Gastroesophageal sphincter (tissue), 4 donors: Measurements from ENCODE around the gene ACSL6. TPM values are rescaled to one million over a fixed set of nuclear protein-coding genes. Genes with fewer than 3 reads are reported as not detected.

Experiments used
- ATAC-seq: fragments of 150-250 bp; one replicate; pipeline ENCODE4 v1.9.1; 2016; ENCODE audit warnings: mild to moderate bottlenecking, moderate library complexity
- H3K27ac ChIP-seq, 4 donors: fragments of 200-600 bp; sonication (generic) in 3 of 4; 1 replicate in 3 of 4; 2 replicates in 1 of 4; pipeline ENCODE4 v1.5.1; 2016 to 2019
- H3K27me3 ChIP-seq: fragments of 200-600 bp; sonication (generic); one replicate; pipeline ENCODE4 v1.5.1; 2019
- H3K36me3 ChIP-seq, 2 donors: fragments of 200-600 bp; sonication (generic); one replicate each; pipeline ENCODE4 v1.5.1; 2019; ENCODE audit warnings: control low read depth in 1 of 2
- H3K4me1 ChIP-seq, 3 donors: fragments of 200-600 bp; sonication (generic); 1 replicate in 2 of 3; 2 replicates in 1 of 3; pipeline ENCODE4 v1.5.1; 2016 to 2019; ENCODE audit warnings: control low read depth in 2 of 3
- H3K4me3 ChIP-seq, 2 donors: fragments of 200-600 bp; sonication (generic); one replicate each; pipeline ENCODE4 v1.5.1; 2019; ENCODE audit warnings: mild to moderate bottlenecking in 1 of 2, moderate library complexity in 1 of 2
- H3K9me3 ChIP-seq, 3 donors: fragments of 200-600 bp; sonication (generic); one replicate each; pipeline ENCODE4 v1.5.1; 2017 to 2019; ENCODE audit warnings: control low read depth in 2 of 3
- EP300 ChIP-seq: sonication (generic); formaldehyde crosslinking; IDR thresholded peaks from one replicate; pipeline ENCODE4 v1.6.1; 2017; ENCODE audit warnings: antibody characterized with exemption, mild to moderate bottlenecking
- POLR2A ChIP-seq, 2 donors: fragments of 450-650 bp; IDR thresholded peaks; one replicate each; pipeline ENCODE4 v1.6.1; 2017; ENCODE audit warnings: antibody characterized with exemption in 2 of 2, mild to moderate bottlenecking in 2 of 2, moderate library complexity in 1 of 2
- POLR2AphosphoS5 ChIP-seq: sonication (generic); formaldehyde crosslinking; IDR thresholded peaks from one replicate; pipeline ENCODE4 v1.6.1; 2017; ENCODE audit warnings: antibody characterized with exemption
- WGBS, 2 donors: methylation state at CpG; one replicate each; pipeline ENCODE4 v1.1.5; 2018; ENCODE audit warnings: low coverage in 1 of 2; 5-methylcytosine and 5-hydroxymethylcytosine counted together
- total RNA-seq, 4 donors: library from RNA; depleted of rRNA; stranded (reverse); fragments of >200 nt; gene quantifications; one replicate each; pipeline ENCODE4 v1.1.0, GENCODE V29; 2016
- TF ChIP-seq, protein P1 (sequence below), 4 experiments: fragments of 200-600 bp in 2 of 4; fragments of 450-650 bp in 2 of 4; sonication (generic) in 1 of 4; IDR thresholded peaks; one replicate each; pipeline ENCODE4 v1.5.1; 2017 to 2019; ENCODE audit warnings: antibody characterized with exemption in 4 of 4, mild to moderate bottlenecking in 2 of 4, moderate library complexity in 2 of 4

ACSL6 gene
- total RNA-seq, 4 donors from 2014 or later: 1.3 to 3.6 (median 2.6) TPM

DNA sequence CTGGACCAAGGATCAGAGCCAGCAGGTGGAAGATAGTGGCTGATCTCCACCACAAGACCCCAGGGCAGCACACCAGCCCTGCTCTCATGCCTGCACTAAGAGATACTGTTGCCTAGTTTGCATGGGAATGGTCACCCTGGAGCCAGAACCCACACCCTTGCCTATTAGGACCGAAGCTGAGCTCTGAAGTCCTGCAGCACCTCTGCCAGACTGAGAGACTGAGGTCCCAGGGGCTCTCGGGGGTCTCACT lies 11.3 kb downstream of the ACSL6 start:
- WGBS, 2 donors: 100% methylated on average over 1 of the region's 2 CpGs; no CpG with 5 or more reads in 1 of the 2 donors

DNA sequence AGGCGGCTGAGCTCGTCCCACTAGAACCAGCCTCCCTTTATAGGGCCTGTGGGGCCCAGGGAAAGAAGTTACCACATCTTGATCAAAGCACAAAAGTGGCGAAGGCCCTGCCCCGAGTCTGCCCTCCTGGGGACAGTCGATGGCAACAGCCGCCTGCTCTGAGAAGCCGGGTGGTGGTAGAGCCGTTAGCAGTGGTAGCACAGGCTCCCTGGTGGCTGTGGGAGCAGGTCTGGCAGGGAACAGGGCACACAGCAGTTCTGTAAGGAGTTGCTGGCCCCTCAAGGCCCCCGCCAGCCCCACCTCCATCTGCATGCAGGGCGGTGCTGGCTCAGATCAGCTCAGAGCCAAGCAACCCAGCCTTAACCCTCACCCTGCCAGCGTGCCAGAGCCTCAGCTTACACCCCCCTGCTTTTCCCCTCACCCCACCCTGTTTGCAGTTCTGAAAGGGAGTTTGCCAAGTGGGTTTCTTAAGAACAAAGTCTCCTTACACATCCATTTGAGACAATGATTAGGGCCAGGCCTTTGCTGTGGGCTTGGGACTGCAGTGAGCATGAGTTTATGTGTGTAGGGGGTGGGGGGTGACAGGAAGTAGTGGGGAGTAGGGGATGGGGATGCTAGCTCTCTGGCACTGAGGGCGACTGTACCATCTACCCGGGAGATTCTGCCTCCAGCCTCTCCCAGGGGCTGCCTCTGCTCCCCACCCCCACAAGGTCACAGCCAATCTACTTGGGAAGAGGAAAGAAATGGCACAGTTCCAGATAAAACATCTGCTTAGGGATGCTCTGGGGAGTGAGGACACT lies 11.8 kb downstream of the ACSL6 start:
- no peaks in the 10 kb centered on the region for H3K9me3 ChIP-seq
- no peak overlapping the region for H3K4me3 ChIP-seq
- H3K27ac ChIP-seq: peak overlapping the region in 1 of 4 donors; percentile 19
- H3K4me1 ChIP-seq: peaks cover 0 to 18% (median 0%) of the 10 kb centered on the region in 3 donors
- ATAC-seq: no peak
- no peak for TF ChIP-seq POLR2A (IDR thresholded peaks at IDR 0.05)
- TF ChIP-seq POLR2AphosphoS5: no peak
- TF ChIP-seq, protein P1, sequence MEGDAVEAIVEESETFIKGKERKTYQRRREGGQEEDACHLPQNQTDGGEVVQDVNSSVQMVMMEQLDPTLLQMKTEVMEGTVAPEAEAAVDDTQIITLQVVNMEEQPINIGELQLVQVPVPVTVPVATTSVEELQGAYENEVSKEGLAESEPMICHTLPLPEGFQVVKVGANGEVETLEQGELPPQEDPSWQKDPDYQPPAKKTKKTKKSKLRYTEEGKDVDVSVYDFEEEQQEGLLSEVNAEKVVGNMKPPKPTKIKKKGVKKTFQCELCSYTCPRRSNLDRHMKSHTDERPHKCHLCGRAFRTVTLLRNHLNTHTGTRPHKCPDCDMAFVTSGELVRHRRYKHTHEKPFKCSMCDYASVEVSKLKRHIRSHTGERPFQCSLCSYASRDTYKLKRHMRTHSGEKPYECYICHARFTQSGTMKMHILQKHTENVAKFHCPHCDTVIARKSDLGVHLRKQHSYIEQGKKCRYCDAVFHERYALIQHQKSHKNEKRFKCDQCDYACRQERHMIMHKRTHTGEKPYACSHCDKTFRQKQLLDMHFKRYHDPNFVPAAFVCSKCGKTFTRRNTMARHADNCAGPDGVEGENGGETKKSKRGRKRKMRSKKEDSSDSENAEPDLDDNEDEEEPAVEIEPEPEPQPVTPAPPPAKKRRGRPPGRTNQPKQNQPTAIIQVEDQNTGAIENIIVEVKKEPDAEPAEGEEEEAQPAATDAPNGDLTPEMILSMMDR (IDR thresholded peaks at IDR 0.05): no peak
- TF ChIP-seq EP300: no peak
- H3K36me3 ChIP-seq: no peaks in the 10 kb centered on the region
- 28 to 40% methylated on average over 2 to 5 of the region's 13 CpGs for WGBS, 2 donors
- no peaks in the 10 kb centered on the region for H3K27me3 ChIP-seq

More for the DNA sequence above, 11.3 kb downstream of the ACSL6 start:
- peaks cover 0 to 18% (median 0%) of the 10 kb centered on the region in 3 donors for H3K4me1 ChIP-seq
- TF ChIP-seq EP300 (no peak), POLR2A (IDR thresholded peaks at IDR 0.05) (no peak), POLR2AphosphoS5 (no peak)
- TF ChIP-seq, protein P1 (IDR thresholded peaks at IDR 0.05): no peak
- H3K27ac ChIP-seq: no peak overlapping the region
- no peaks in the 10 kb centered on the region for H3K36me3 ChIP-seq
- H3K4me3 ChIP-seq: no peak overlapping the region
- ATAC-seq: no peak
- H3K27me3 ChIP-seq: no peaks in the 10 kb centered on the region
- H3K9me3 ChIP-seq: no peaks in the 10 kb centered on the region

DNA sequence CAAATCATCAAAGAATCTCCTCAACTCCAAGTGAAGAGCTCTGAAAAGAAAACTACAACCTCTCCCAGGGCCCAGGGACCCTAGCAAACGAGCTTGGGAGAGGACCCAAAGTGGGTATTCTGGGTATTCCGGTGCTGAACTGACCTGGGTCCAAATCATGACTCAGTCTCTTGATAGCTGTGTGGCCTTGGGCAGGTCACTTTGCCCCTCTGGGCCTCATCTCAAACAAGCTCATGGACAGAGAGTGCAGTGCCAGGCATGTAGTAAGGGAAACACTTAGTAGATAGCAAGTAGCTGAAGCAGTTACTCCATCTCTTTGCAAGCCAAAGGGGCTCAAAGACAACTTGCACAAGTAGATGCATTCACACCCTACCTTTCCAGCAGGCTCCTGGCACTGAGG lies 12.4 kb downstream of the ACSL6 start:
- H3K4me1 ChIP-seq: peaks cover 0 to 18% (median 0%) of the 10 kb centered on the region in 3 donors
- no peaks in the 10 kb centered on the region for H3K36me3 ChIP-seq
- H3K27me3 ChIP-seq: no peaks in the 10 kb centered on the region
- H3K9me3 ChIP-seq: no peaks in the 10 kb centered on the region
- ATAC-seq: no peak
- H3K27ac ChIP-seq: peak overlapping the region in 1 of 4 donors; percentile 19
- H3K4me3 ChIP-seq: no peak overlapping the region
- WGBS, 2 donors: no CpG with 5 or more reads among the region's 2 CpGs
- TF ChIP-seq POLR2A (IDR thresholded peaks at IDR 0.05) (no peak), EP300 (no peak), POLR2AphosphoS5 (no peak)
- TF ChIP-seq, protein P1 (IDR thresholded peaks at IDR 0.05): no peak

GRCh38 chr5:131998431-131999040 lies 12.9 kb downstream of the ACSL6 start:
- H3K4me3 ChIP-seq: no peak overlapping the region
- TF ChIP-seq, protein P1 (IDR thresholded peaks at IDR 0.05): no peak
- no peak for TF ChIP-seq POLR2AphosphoS5
- no peak for TF ChIP-seq EP300
- no peak for TF ChIP-seq POLR2A (IDR thresholded peaks at IDR 0.05)
- no peaks in the 10 kb centered on the region for H3K36me3 ChIP-seq
- no peak overlapping the region for H3K27ac ChIP-seq
- no peaks in the 10 kb centered on the region for H3K27me3 ChIP-seq
- no peaks in the 10 kb centered on the region for H3K9me3 ChIP-seq
- ATAC-seq: no peak
- 94% methylated on average over 3 of the region's 4 CpGs; no CpG with 5 or more reads in 1 of the 2 donors for WGBS, 2 donors
- H3K4me1 ChIP-seq: peaks cover 0 to 18% (median 0%) of the 10 kb centered on the region in 3 donors

DNA sequence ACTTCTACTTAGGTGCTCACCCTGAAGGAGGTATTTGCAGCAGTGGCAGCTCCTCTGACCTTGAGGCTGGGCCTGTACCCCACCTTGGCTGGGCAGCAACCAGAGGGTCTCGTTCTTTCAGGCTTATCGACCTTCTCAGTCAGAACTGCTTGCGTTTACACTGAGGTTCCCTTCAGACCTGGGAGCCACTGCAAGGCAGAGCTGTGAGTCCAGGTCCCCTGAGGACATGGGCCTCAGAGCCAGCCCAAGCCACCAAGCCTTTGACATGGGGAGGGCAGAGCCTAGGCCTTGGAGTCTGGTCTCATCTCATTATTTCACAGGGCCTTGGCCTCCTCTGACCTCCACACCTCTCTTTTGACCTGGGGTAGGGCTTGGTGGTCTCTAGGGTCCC lies 13.7 kb downstream of the ACSL6 start:
- ATAC-seq: no peak
- no peaks in the 10 kb centered on the region for H3K9me3 ChIP-seq
- TF ChIP-seq, protein P1 (IDR thresholded peaks at IDR 0.05): no peak
- TF ChIP-seq POLR2AphosphoS5 (no peak), EP300 (no peak), POLR2A (IDR thresholded peaks at IDR 0.05) (no peak)
- no peak overlapping the region for H3K27ac ChIP-seq
- WGBS, 2 donors: 94 to 100% methylated on average over 1 to 3 of the region's 3 CpGs
- peaks cover 0 to 13% (median 0%) of the 10 kb centered on the region in 3 donors for H3K4me1 ChIP-seq
- no peaks in the 10 kb centered on the region for H3K27me3 ChIP-seq
- no peak overlapping the region for H3K4me3 ChIP-seq
- H3K36me3 ChIP-seq: no peaks in the 10 kb centered on the region
